Measurements from ENCODE around the gene SLC32A1.

Gene SLC32A1

GRCh38 chr20:38770546-38770945 lies 46.3 kb downstream of the SLC32A1 start:
- no peak for TF ChIP-seq CTCF (IDR thresholded peaks at IDR 0.05; ENCODE audit: low read depth, low read length, missing control alignments)

GRCh38 chr20:38770970-38771369 lies 46.7 kb downstream of the SLC32A1 start:
- no peak overlapping the region for H3K4me3 ChIP-seq (ENCODE audit: low read depth, low read length)
- DNase-seq (ENCODE audit: low read depth) = no peak
- TF ChIP-seq CTCF (IDR thresholded peaks at IDR 0.05; ENCODE audit: low read depth, low read length, missing control alignments) = no peak

More at GRCh38 chr20:38770546-38770945, 46.3 kb downstream of the SLC32A1 start:
- no peak for DNase-seq (ENCODE audit: low read depth)
- no peak overlapping the region for H3K4me3 ChIP-seq (ENCODE audit: low read depth, low read length)

DNA sequence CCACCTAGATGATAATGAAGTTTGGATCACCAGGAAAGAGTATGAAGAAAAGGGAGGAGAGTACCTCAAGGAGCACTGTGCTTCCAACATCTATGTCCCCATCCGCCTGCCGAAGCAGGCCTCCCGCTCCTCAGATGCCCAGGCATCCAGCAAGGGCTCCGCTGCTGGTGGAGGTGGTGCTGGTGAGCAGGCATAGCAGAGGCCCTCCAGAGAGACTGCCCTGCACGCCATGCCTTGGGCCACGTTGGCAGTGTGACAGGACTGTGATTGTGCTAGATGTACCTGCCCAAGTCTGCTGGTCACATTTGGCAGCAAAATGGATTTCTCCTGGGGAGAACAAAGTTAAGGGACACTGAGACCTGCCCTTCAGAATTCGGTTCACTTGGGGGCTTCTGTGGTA lies 47.3 kb downstream of the SLC32A1 start:
- no peak overlapping the region for H3K4me3 ChIP-seq (ENCODE audit: low read depth, low read length)
- no peak for TF ChIP-seq CTCF (IDR thresholded peaks at IDR 0.05; ENCODE audit: low read depth, low read length, missing control alignments)
- DNase-seq (ENCODE audit: low read depth) = no peak

DNA sequence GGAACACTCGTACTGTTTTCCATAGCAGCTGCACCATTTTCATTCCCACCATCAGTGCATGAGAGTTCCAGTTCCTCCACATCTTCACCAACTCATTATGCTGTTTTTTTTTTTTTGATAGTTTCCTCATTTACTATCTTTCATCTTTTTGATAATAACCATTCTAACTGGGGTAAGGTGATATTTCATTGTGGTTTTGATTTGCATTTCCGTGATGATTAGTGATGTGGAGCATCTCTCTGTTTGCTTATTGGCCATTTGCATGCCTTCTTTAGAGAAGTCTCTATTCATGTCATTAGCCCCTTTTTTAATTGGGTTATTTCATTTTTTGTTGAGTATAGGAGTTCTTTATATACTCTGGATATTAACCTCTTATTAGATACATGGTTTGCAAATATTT lies 49.9 kb downstream of the SLC32A1 start:
- TF ChIP-seq CTCF (IDR thresholded peaks at IDR 0.05; ENCODE audit: low read depth, low read length, missing control alignments) = no peak
- no peak for DNase-seq (ENCODE audit: low read depth)

GRCh38 chr20:38776363-38776762 lies 52.1 kb downstream of the SLC32A1 start:
- peak overlapping the region; percentile 25 for H3K4me3 ChIP-seq (ENCODE audit: low read depth, low read length)
- no peak for TF ChIP-seq CTCF (IDR thresholded peaks at IDR 0.05; ENCODE audit: low read depth, low read length, missing control alignments)
- peak; percentile 37 for DNase-seq (ENCODE audit: low read depth)

More for the DNA sequence above, 49.9 kb downstream of the SLC32A1 start:
- no peak overlapping the region for H3K4me3 ChIP-seq (ENCODE audit: low read depth, low read length)
